Stimulated activated CD4-positive, alpha-beta T cell treated with anti-CD3 and anti-CD28 coated beads, Interleukin-1b, Interleukin-23, amount 100 ng/mL, for 4 hours (primary cell): ENCODE data around the gene ZRANB1.

Experiments
- DNase-seq, 2 donors: peaks; one replicate each; pipeline ENCODE4 v3.0.0-alpha.2; 2020; ENCODE audit warnings: low read depth in 2 of 2

Gene ZRANB1

GRCh38 chr10:125004571-125005311, 62.8 kb downstream of the ZRANB1 start:
- no peak for DNase-seq

- no peak for DNase-seq
These were observed 63.6 kb downstream of the ZRANB1 start for GRCh38 chr10:125005312-125006187.

- DNase-seq, result no peak
These were observed 64.3 kb downstream of the ZRANB1 start for GRCh38 chr10:125006188-125006680.

- DNase-seq, result no peak
These were observed 65.1 kb downstream of the ZRANB1 start for GRCh38 chr10:125006921-125007426.

- DNase-seq, result no peak
These were observed 65.5 kb downstream of the ZRANB1 start for GRCh38 chr10:125007436-125007835.

GRCh38 chr10:125008689-125009638, 67.0 kb downstream of the ZRANB1 start:
- DNase-seq, result no peak

GRCh38 chr10:125009661-125010161, 67.8 kb downstream of the ZRANB1 start:
- no peak for DNase-seq

- DNase-seq, result no peak
These were observed 68.4 kb downstream of the ZRANB1 start for GRCh38 chr10:125010362-125010761.

GRCh38 chr10:125011171-125011925, 69.4 kb downstream of the ZRANB1 start:
- DNase-seq, result no peak

GRCh38 chr10:125011926-125012705, 70.2 kb downstream of the ZRANB1 start:
- no peak for DNase-seq

- DNase-seq, result no peak
These were observed 71.1 kb downstream of the ZRANB1 start for GRCh38 chr10:125012851-125013528.

- DNase-seq, result no peak
These were observed 71.6 kb downstream of the ZRANB1 start for GRCh38 chr10:125013529-125013872.

GRCh38 chr10:125014086-125014830, 72.3 kb downstream of the ZRANB1 start:
- DNase-seq, result no peak

- DNase-seq, result no peak
These were observed 73.0 kb downstream of the ZRANB1 start for GRCh38 chr10:125014836-125015355.

GRCh38 chr10:125015356-125015944, 73.5 kb downstream of the ZRANB1 start:
- no peak for DNase-seq

- DNase-seq, result no peak
These were observed 74.2 kb downstream of the ZRANB1 start for GRCh38 chr10:125016123-125016522.

GRCh38 chr10:125016611-125017202, 74.8 kb downstream of the ZRANB1 start:
- DNase-seq, result no peak
